ENCODE measurements around the gene EIF4EBP3.
"Not testable (repeated sequence)": the region's sequence is repeated elsewhere in the genome, so short reads cannot be mapped to it uniquely, and the experiment has no call there.

The EIF4EBP3 gene

GRCh38 chr5:140579188-140579747 is 31.8 kb downstream of the EIF4EBP3 start:
- not testable (repeated sequence) for DNase-seq (ENCODE audit: low spot score)

- DNase-seq (ENCODE audit: low spot score), result no peak
Observed at GRCh38 chr5:140587495-140587894, 40.0 kb downstream of the EIF4EBP3 start.

- no peak for DNase-seq (ENCODE audit: low spot score)
Observed at GRCh38 chr5:140588311-140589070, 41.0 kb downstream of the EIF4EBP3 start.

- DNase-seq (ENCODE audit: low spot score), result no peak
Observed at GRCh38 chr5:140590861-140591260, 43.4 kb downstream of the EIF4EBP3 start.

GRCh38 chr5:140591747-140592372 is 44.4 kb downstream of the EIF4EBP3 start:
- DNase-seq (ENCODE audit: low spot score), result peak; percentile 47

GRCh38 chr5:140593070-140593469 is 45.6 kb downstream of the EIF4EBP3 start:
- not testable (repeated sequence) for DNase-seq (ENCODE audit: low spot score)

GRCh38 chr5:140594169-140594568 is 46.7 kb downstream of the EIF4EBP3 start:
- DNase-seq (ENCODE audit: low spot score), result no peak

GRCh38 chr5:140595538-140596300 is 48.3 kb downstream of the EIF4EBP3 start:
- no peak for DNase-seq (ENCODE audit: low spot score)

GRCh38 chr5:140596321-140596741 is 48.9 kb downstream of the EIF4EBP3 start:
- no peak for DNase-seq (ENCODE audit: low spot score)

- no peak for DNase-seq (ENCODE audit: low spot score)
Observed at GRCh38 chr5:140598836-140599235, 51.4 kb downstream of the EIF4EBP3 start.

Data from RKO (cell line).